Activated naive CD4-positive, alpha-beta T cell treated with anti-CD3 and anti-CD28 coated beads, Interleukin-2, amount 50 U/mL, for 16 hours (primary cell): ENCODE data around the gene HMX1.

Source experiments
- DNase-seq: peaks from one replicate; pipeline ENCODE4 v3.0.0-alpha.2; 2020

Gene HMX1

DNA sequence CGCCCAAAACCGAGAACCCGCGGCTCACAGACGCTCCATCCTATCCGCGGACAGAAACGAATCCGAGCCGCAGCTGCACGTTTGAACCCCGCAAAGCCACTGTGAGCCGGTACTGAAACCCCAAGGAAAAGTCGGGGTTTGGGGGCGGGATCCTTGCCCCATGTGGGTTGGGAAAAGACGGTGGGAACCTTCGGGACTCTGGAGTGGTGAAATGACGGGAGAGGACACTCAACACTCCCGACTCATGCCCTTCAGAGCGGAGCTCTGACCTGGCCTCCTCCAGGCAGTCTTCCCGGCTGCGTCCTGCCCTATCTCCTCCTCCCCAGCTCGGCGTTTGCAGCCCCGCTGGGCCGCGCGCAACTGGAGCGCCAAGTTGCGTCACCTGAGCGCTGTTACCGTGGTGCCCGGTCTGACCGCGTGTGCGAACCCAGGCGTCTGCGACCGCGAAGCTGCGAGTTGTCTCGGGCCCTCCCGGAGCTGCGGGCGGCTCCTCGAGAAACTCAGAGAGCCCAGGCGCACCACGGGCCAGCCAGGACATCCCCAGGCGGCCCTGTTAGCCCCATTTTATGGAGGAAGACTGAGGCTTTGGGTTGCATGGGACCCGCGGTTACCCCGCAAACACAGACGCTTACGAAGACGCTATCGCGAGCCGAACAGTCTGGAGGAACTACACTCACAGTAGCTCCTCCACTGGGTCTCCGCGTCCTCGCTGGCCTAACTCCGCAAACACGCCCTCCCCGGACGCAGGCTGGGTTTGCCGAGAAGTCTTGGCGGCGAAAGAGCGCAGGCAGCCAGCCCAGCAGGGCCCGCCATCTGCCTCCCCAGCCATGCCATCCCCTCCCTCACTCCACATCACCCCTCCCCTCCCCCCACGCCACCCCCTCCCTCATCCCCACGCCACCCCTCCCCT, 20.3 kb upstream of the HMX1 start:
- DNase-seq: no peak

DNA sequence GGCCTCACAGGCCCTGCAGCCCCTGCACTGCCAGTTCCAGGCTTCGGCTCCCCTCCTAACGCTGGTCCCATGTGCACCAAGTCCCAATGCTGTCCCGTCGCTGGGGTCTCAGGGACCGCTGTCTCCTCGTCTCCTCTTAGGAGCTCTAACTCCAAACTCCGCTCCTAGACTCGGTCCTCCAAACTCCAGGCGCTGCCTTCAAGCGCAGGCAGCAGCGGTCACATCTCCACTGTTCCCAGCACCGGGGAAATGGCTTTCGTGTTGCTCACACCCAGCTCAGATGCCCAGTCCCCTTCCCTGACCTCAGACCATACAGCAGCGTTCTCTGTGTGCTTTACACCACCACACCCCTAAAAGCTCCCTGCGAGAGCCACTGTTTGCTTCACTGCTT, 19.6 kb upstream of the HMX1 start:
- no peak for DNase-seq

GRCh38 chr4:8888856-8889255, 17.2 kb upstream of the HMX1 start:
- no peak for DNase-seq

GRCh38 chr4:8886612-8887406, 15.2 kb upstream of the HMX1 start:
- DNase-seq: no peak

- DNase-seq: no peak
Measured at GRCh38 chr4:8882239-8882638, 10.6 kb upstream of the HMX1 start.

GRCh38 chr4:8880851-8881250, 9.2 kb upstream of the HMX1 start:
- DNase-seq: no peak

GRCh38 chr4:8879574-8879973, 7.9 kb upstream of the HMX1 start:
- DNase-seq: no peak

DNA sequence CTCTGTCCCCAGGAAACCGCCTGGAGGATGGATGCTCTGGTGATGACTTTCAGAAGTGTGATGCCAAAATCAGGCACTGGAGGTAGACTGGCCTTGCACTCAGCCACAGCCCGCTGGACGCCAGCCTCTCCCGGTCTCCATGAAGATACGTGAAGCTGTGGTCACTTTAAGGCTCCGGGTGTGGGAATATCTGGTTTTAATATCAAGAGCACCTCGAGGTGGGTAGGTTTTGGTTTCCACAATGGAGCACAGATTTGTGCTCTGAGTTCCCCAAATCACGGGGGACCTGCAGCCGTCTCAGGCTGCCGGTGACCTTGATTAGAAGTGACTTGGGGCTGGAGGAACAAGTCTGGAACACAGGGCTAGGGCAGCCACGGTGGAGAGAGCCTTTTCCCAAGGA, 6.8 kb upstream of the HMX1 start:
- no peak for DNase-seq

DNA sequence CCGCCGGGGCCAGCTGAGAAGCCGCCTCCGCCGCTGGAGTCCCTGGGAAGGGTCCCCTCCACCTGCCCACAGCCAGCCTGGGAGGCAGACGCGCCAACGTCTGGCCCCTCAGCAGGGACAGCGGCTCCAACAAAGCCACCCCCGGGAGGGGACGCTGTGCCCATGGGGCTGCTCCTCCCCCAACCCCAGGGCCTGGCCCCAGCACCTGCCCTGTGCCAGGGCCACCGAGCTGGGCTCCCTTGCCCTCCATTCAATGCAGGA, 6.1 kb upstream of the HMX1 start:
- DNase-seq: no peak

GRCh38 chr4:8876982-8877779, 5.5 kb upstream of the HMX1 start:
- no peak for DNase-seq

- DNase-seq: no peak
Measured at GRCh38 chr4:8874896-8875680, 3.4 kb upstream of the HMX1 start.

GRCh38 chr4:8874003-8874895, 2.6 kb upstream of the HMX1 start:
- no peak for DNase-seq

DNA sequence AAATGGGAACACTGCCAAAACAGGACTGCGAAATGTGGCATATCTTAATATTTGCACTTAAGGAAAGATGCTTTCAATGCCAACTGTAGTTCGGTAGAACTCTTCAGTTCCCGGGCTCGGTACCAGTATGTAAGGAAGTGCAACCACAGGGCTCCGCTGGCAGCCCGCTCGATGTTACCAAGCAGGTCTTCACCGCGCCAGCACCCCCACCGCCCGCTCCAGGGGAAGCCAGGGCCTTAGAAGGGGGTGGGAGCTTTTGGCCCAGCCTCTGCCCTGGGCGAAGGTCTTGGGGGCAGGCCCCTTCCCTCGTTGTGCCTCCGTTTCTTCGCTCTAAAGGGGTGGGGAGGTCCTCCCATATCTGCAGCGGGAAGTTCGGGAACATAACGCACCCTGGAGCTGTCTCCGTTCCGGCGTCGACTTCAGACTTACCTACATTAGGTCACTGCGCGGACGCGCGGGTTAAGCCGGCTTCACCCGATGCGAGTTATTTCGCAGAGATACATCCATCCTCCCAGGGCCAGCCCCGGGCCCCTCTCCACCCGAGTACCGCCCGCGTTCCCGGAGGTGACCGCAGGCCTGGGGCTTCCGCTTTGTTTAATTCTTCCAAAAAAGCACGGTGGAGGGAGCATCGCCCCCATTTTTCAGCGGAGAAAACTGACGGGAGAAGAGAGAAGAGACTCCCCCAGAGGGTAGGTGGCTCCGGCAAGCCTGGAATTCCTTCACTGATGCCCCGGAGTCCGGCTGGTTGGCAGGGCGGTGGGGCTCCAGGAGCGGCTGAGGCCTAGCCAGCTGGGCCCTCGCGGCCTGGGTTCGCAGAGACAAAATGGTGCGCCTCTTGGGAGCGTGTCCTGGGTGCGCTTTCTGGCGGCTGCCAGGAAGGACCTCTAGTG, 1.0 kb upstream of the HMX1 start:
- no peak for DNase-seq

- no peak for DNase-seq
Measured at GRCh38 chr4:8870647-8871416, 807 bp downstream of the HMX1 start.

- no peak for DNase-seq
Measured at GRCh38 chr4:8869898-8870646, 1.6 kb downstream of the HMX1 start.

DNA sequence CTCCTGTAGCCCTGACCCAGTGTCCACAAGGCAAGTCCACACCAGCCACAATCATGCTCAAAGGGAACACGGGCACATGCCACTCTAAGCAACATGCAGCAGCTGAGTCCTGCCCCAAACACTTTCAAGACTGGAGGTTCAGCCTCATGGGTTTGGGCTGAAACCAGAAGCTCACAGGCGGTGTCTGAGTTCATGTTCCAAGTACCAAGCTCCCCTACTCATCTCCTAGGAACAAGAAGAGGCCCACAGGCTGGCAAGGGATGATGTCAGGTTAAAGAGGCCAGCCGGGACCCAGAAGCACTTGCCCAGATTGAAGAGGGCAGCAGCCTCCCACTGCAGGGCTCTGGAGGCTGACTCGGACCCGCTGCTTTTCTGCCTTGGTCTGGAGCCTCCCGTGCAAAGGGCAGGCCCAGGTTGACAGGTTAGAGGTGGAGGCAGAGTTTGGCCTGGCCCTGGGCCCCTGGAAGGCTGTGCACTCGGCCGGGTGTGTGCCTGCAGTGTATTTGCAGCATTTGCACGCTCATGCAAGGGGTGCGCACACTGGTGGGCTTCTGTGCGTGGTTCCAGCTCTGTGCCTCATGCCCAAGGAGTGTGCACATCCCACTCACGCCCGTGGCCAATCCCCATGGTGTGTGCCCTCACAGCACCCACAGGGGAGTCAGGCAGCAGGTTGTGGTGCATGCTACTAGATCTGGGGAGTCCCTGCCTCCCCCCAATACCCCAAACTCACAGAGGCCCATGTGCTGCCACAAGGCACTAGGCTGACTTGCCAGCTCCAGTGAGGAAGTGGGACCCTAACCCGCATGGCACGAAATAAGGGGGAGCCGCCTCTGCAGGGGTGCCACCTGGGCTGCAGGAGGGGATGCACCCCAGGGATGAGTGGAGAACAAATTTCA, 2.4 kb downstream of the HMX1 start:
- no peak for DNase-seq

DNA sequence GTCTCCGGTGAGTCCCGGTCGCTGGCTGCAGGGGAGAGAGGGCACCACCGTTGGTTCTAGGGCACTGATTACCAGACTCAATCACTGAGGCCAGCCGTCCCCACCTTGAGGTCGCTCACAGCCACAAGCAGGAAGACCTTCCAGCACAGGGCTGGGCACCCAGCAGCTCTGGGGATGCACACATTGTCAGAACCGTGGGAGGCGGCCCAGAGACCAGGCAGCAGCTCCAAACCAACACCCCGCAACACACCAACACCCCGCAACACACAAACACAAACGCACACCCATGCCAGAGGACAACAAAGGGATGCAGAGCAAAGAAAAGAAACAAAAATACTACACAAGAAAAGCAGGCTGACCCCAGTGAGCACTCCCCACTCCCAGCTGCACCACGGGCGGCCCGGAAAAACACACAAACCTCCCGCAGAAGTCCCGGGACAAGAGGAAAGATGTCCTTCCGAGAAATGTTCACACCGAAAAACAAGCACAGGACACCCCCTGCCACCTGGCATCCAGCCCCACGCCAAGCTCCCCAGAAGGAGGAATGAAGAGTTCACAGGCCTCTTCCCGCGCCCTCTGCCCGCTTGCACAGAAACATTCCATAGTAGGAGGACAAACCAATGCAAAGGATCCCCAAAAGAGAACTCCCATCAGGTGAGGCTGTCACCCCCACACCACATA, 3.2 kb downstream of the HMX1 start:
- DNase-seq: no peak
